K562 (cell line): ENCODE results near the gene XRRA1. TPM values are rescaled to one million over a fixed set of nuclear protein-coding genes. Genes with fewer than 3 reads are reported as not detected.

Experiments
- ATAC-seq: fragments of 200-7000 bp; cut with Tn5 transposase; 3 replicates; pipeline ENCODE4 v1.9.1; 2020; ENCODE audit warnings: moderate library complexity
- BruUV-seq: library from RNA; stranded (reverse); fragments of 400-500 nt; replicated peaks from 2 replicates; lab custom pipeline; 2021; lab: Mats Ljungman, UMichigan
- CTCF ChIA-PET: fragments of 300-600 bp; formaldehyde crosslinking; extraction: SDS; loops from one replicate; lab custom pipeline; 2021; ENCODE audit warnings: low intra/inter-chr PET ratio; lab: Yijun Ruan, JAX
- POLR2A ChIA-PET: fragments of 300-600, 350-650 bp; sonication (Branson Sonifier 250); formaldehyde crosslinking; extraction: SDS; loops from one replicate; lab custom pipeline; 2021; ENCODE audit warnings: antibody characterized with exemption, inconsistent platforms; lab: Yijun Ruan, JAX
- DNase-seq, 4 experiments: peaks; one replicate each; pipeline versions ENCODE4 v3.0.0 to v3.0.0-alpha.2; 2011 to 2018; ENCODE audit warnings: low spot score in 3 of 4, mixed read lengths in 3 of 4; ENCODE audit errors: extremely low read depth in 1 of 4
- FAIRE-seq: peaks from 2 replicates; lab custom pipeline; 2011; peaks lifted over from hg19 to GRCh38; lab: Jason Lieb, UNC
- H2AFZ ChIP-seq: 2 replicates; pipeline ENCODE4 v1.6.0; 2011; ENCODE audit warnings: low read depth, low read length, control low read depth, inconsistent platforms
- H3K27ac ChIP-seq: fragments of 200-600 bp; 3 replicates; pipeline ENCODE4 v1.8.0; 2011; ENCODE audit warnings: low read depth, mild to moderate bottlenecking, control low read depth, inconsistent platforms, low read length, moderate library complexity, mixed read lengths; ENCODE audit errors: extremely low read depth
- H3K27me3 ChIP-seq, 2 experiments: fragments of 300-600 bp in 1 of 2; 2 replicates in 1 of 2; 3 replicates in 1 of 2; pipeline versions ENCODE4 v1.6.0 to v1.8.0; 2011; ENCODE audit warnings: inconsistent platforms in 2 of 2, low read length in 2 of 2, mild to moderate bottlenecking in 1 of 2, mixed read lengths in 1 of 2, moderate library complexity in 1 of 2; ENCODE audit not compliant: control insufficient read depth in 2 of 2, insufficient read depth in 2 of 2
- H3K36me3 ChIP-seq: fragments of 300-600 bp; 3 replicates; pipeline ENCODE4 v1.8.0; 2011; ENCODE audit warnings: mild to moderate bottlenecking, low read length, inconsistent platforms; ENCODE audit not compliant: control insufficient read depth, insufficient read depth
- H3K4me1 ChIP-seq, 2 experiments: fragments of 200-600 bp in 1 of 2; replicated peaks in 1 of 2; 2 replicates in 1 of 2; 3 replicates in 1 of 2; pipeline versions ENCODE4 v1.5.1 to v1.8.0; 2011; ENCODE audit warnings: inconsistent platforms in 2 of 2, low read length in 2 of 2, mild to moderate bottlenecking in 1 of 2, mixed read lengths in 1 of 2, moderate library complexity in 1 of 2; ENCODE audit not compliant: control insufficient read depth in 2 of 2, insufficient read depth in 2 of 2
- H3K4me2 ChIP-seq: 2 replicates; pipeline ENCODE4 v1.6.1; 2011; ENCODE audit warnings: low read length, control low read depth, inconsistent platforms, mixed read lengths; ENCODE audit not compliant: insufficient read depth
- H3K4me3 ChIP-seq: fragments of 200-600 bp; sonication (generic), shearing (Covaris generic); 2 replicates; pipeline ENCODE4 v1.5.1; 2016; ENCODE audit warnings: control low read depth, inconsistent platforms
- H3K79me2 ChIP-seq: fragments of 200-600 bp; 3 replicates; pipeline ENCODE4 v1.8.0; 2011; ENCODE audit warnings: low read length, inconsistent platforms; ENCODE audit not compliant: control insufficient read depth, insufficient read depth
- H3K9ac ChIP-seq, 2 experiments: 2 replicates each; pipeline versions ENCODE4 v1.6.0 to v1.6.1; 2011; ENCODE audit warnings: low read depth in 2 of 2, low read length in 2 of 2, control low read depth in 1 of 2, inconsistent platforms in 1 of 2, mild to moderate bottlenecking in 1 of 2, mixed read lengths in 1 of 2; ENCODE audit not compliant: insufficient read depth in 1 of 2
- H3K9me1 ChIP-seq: one replicate; pipeline ENCODE4 v1.6.0; 2011; ENCODE audit warnings: inconsistent platforms, mild to moderate bottlenecking, low read length, moderate library complexity; ENCODE audit not compliant: control insufficient read depth, insufficient read depth
- H3K9me3 ChIP-seq: replicated peaks from 2 replicates; pipeline ENCODE4 v1.5.1; 2011; ENCODE audit warnings: low read depth, low read length, inconsistent platforms; ENCODE audit not compliant: control insufficient read depth, insufficient read depth
- H4K20me1 ChIP-seq: replicated peaks from 2 replicates; pipeline ENCODE4 v1.6.1; 2011; ENCODE audit warnings: low read length, inconsistent platforms, mixed read lengths; ENCODE audit not compliant: control insufficient read depth, insufficient read depth
- BRF1 ChIP-seq: IDR thresholded peaks from 3 replicates; pipeline ENCODE4 v1.6.1; 2011; ENCODE audit warnings: borderline replicate concordance, mild to moderate bottlenecking; ENCODE audit not compliant: insufficient read length; ENCODE audit errors: extremely low read depth
- COPS2 ChIP-seq: fragments of 450-650 bp; conservative IDR thresholded peaks from 2 replicates; pipeline ENCODE4 v1.6.1; 2016; ENCODE audit warnings: mild to moderate bottlenecking, moderate library complexity
- HNRNPLL ChIP-seq: fragments of 200-400 bp; formaldehyde crosslinking; IDR thresholded peaks from 2 replicates; pipeline ENCODE4 v1.6.1; 2017; ENCODE audit warnings: low read length, low read depth, mild to moderate bottlenecking; ENCODE audit not compliant: poor library complexity, severe bottlenecking
- MAFF ChIP-seq: IDR thresholded peaks from 2 replicates; pipeline ENCODE4 v1.6.1; 2012; ENCODE audit warnings: low read length, improper control_type of control experiment
- MYC ChIP-seq, 2 experiments: fragments of 250-450 bp in 1 of 2; sonication (Bioruptor Pico) in 1 of 2; IDR thresholded peaks; 2 replicates each; pipeline versions ENCODE4 v1.5.1 to v1.6.1; 2012 to 2021; ENCODE audit warnings: low read depth in 2 of 2, borderline replicate concordance in 1 of 2, improper control_type of control experiment in 1 of 2, low read length in 1 of 2, mild to moderate bottlenecking in 1 of 2, moderate library complexity in 1 of 2
- PPARD ChIP-seq: fragments of 250-450 bp; sonication (Bioruptor Pico); IDR thresholded peaks from 2 replicates; pipeline ENCODE4 v1.8.0; 2022; ENCODE audit warnings: inconsistent platforms, mild to moderate bottlenecking, moderate library complexity
- SOX6 ChIP-seq: fragments of 450-650 bp; IDR thresholded peaks from 2 replicates; pipeline ENCODE4 v1.6.1; 2014; ENCODE audit warnings: mild to moderate bottlenecking
- SREBF2 ChIP-seq: sonication (generic); formaldehyde crosslinking; IDR thresholded peaks from 2 replicates; pipeline ENCODE4 v1.4.0; 2020; ENCODE audit warnings: mild to moderate bottlenecking, missing genetic modification reagents
- ZKSCAN8 ChIP-seq: fragments of 200-800 bp; sonication (Bioruptor generic); IDR thresholded peaks from 2 replicates; pipeline ENCODE4 v1.6.1; 2016; ENCODE audit warnings: missing genetic modification characterization, missing compliant biosample characterization
- ZNF212 ChIP-seq: fragments of 450-650 bp; formaldehyde crosslinking; IDR thresholded peaks from 2 replicates; pipeline ENCODE4 v1.4.0; 2020; ENCODE audit warnings: mild to moderate bottlenecking
- ZNF354B ChIP-seq: fragments of 250-450 bp; sonication (Bioruptor Pico); IDR thresholded peaks from 2 replicates; pipeline ENCODE4 v1.4.0; 2020
- ZNF431 ChIP-seq: sonication (generic); formaldehyde crosslinking; IDR thresholded peaks from 2 replicates; pipeline ENCODE4 v1.8.0; 2022; ENCODE audit warnings: mild to moderate bottlenecking, missing genetic modification reagents
- ZNF76 ChIP-seq: fragments of 250-450 bp; sonication (Bioruptor Pico); IDR thresholded peaks from 2 replicates; pipeline ENCODE4 v1.4.0; 2020; ENCODE audit warnings: mild to moderate bottlenecking, moderate library complexity, borderline replicate concordance
- ZNF780A ChIP-seq: fragments of 250-450 bp; sonication (Bioruptor Pico); IDR thresholded peaks from 2 replicates; pipeline ENCODE4 v1.5.0; 2021; ENCODE audit warnings: mild to moderate bottlenecking
- WGBS: fragments of 100-300 bp; shearing (Covaris generic); methylation state at CpG from one replicate; pipeline ENCODE4 v1.1.6; 2016; ENCODE audit warnings: low coverage, mixed read lengths; ENCODE audit not compliant: insufficient coverage; ENCODE audit errors: missing lambda C conversion rate; 5-methylcytosine and 5-hydroxymethylcytosine counted together
- in situ Hi-C: fragments of 300-500 bp; cut with MboI; formaldehyde crosslinking; loops from 4 replicates; pipeline ENCODE4 v1.15.0; 2018; ENCODE audit warnings: inconsistent platforms, mixed read lengths
- intact Hi-C: fragments of 100-400 bp; cut with micrococcal nuclease; formaldehyde crosslinking; loops from 2 replicates; pipeline ENCODE4 v1.14.2; 2022
- polyA plus RNA-seq, 8 experiments: library from polyadenylated mRNA; depleted of rRNA in 4 of 8; stranded (reverse) in 5 of 8; unstranded in 3 of 8; fragments of >200 nt; fragmentation: Nextera tagmentation in 2 of 8; fragmentation: Illumina TruSeq in 1 of 8; extraction: Ambion mirVana in 2 of 8; extraction: Trizol in 1 of 8; gene quantifications; 2 replicates each; pipeline versions ENCODE4 v1.2.1 to v1.2.3, GENCODE V29; 2011 to 2014; ENCODE audit warnings: inconsistent platforms in 1 of 8, missing spikeins in 1 of 8
- total RNA-seq, 7 experiments: library from RNA; depleted of rRNA in 6 of 7; stranded (reverse); fragments of >200 nt in 6 of 7; fragmentation: Illumina TruSeq in 2 of 7; extraction: Trizol in 2 of 7; gene quantifications; 2 replicates each; pipeline versions ENCODE4 v1.2.1 to v1.2.3, GENCODE V29; 2011 to 2021; ENCODE audit warnings: low replicate concordance in 1 of 7
- TF ChIP-seq, protein P1 (sequence below), 2 experiments: fragments of 450-650 bp in 1 of 2; sonication (generic) in 1 of 2; formaldehyde crosslinking in 1 of 2; IDR thresholded peaks in 1 of 2; conservative IDR thresholded peaks in 1 of 2; 2 replicates each; pipeline versions ENCODE4 v1.6.1 to v1.8.1; 2016 to 2023; ENCODE audit warnings: mild to moderate bottlenecking in 2 of 2, moderate library complexity in 2 of 2, inconsistent platforms in 1 of 2, missing genetic modification reagents in 1 of 2
- TF ChIP-seq, protein P2 (sequence below): fragments of 450-650 bp; formaldehyde crosslinking; IDR thresholded peaks from 2 replicates; pipeline ENCODE4 v1.4.0; 2020; ENCODE audit warnings: mild to moderate bottlenecking, moderate library complexity

XRRA1 gene
- total and polyA plus RNA-seq, 9 of the 15 experiments (the other 6 are each of a cell fraction or from before 2014, with no cell fraction given): 5.0 to 22.5 (median 16.0) TPM

DNA sequence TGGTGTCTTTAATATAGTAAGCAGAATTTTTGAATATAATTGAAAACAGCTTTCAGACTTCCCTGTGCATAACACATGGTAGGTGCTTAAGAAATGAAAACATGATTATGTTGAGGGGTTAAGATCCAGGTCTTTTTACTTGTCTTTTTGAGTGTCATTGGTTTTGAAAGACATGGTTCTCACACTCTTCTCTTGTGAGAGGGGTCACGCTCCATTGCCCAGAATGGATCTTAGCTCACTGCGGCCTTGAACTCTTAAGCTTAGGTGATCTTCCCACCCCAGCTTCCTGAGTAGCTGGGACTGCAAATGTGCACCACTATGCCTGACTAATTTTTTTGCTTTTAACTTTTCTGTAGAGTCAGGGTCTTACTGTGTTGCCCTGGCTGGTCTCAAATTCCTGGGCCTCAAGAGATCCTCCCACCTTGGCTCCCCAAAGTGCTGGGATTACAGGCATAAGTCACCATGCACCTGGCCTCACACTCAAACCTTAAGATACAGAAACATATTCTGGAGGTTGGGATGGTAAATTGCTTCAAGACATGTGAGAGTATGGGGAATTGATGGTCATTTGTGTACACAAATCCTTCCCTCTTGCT, 1.6 kb upstream of the XRRA1 start:
- Histone ChIP-seq H2AFZ (no peak overlapping the region), H3K4me3 (peak overlapping the region; percentile 93), H3K4me2 (peak overlapping the region; percentile 95), H3K9me3 (no peaks in the 10 kb centered on the region), H4K20me1 (peaks cover 10% of the 10 kb centered on the region; the same call in 1 of the 2 replicates), H3K9ac (peak overlapping the region; percentile 88 to 97), H3K27me3 (no peaks in the 10 kb centered on the region), H3K4me1 (peaks cover 6 to 17% of the 10 kb centered on the region in 2 experiments; a peak in 3 of 5 replicates), H3K9me1 (no peaks in the 10 kb centered on the region), H3K79me2 (peaks cover 92% of the 10 kb centered on the region), H3K27ac (peak overlapping the region; percentile 81)
- 45% methylated on average over 2 of the region's 2 CpGs for WGBS
- in situ Hi-C loops (no loop called here), intact Hi-C loops (no loop called here)
- DNase-seq (no peak), ATAC-seq (0 out of 3 replicates have a peak, but pooled peaks have one; percentile 4), FAIRE-seq (no peak)
- BruUV-seq: no TSS peak
- CTCF ChIA-PET: no interaction called here
- TF ChIP-seq SOX6 (no peak), ZNF780A (CRISPR knock-in tag) (no peak), ZNF354B (no peak), ZNF76 (CRISPR knock-in tag) (no peak), ZKSCAN8 (CRISPR knock-in tag) (no peak), MYC (IDR thresholded peaks at IDR 0.05; ENCODE audit: low read depth, low read length) (no peak), MYC (CRISPR knock-in tag; IDR thresholded peaks at IDR 0.05; ENCODE audit: borderline replicate concordance, low read depth) (no peak), HNRNPLL (no peak), COPS2 (no peak), ZNF431 (CRISPR knock-in tag) (no peak), PPARD (no peak), BRF1 (no peak), SREBF2 (no peak), MAFF (no peak), ZNF212 (CRISPR knock-in tag) (no peak)
- TF ChIP-seq, protein P1, sequence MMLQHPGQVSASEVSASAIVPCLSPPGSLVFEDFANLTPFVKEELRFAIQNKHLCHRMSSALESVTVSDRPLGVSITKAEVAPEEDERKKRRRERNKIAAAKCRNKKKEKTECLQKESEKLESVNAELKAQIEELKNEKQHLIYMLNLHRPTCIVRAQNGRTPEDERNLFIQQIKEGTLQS (IDR thresholded peaks at IDR 0.05): no peak
- TF ChIP-seq, protein P1 (CRISPR knock-in tag; conservative IDR thresholded peaks at IDR 0.05): no peak
- TF ChIP-seq, protein P2, sequence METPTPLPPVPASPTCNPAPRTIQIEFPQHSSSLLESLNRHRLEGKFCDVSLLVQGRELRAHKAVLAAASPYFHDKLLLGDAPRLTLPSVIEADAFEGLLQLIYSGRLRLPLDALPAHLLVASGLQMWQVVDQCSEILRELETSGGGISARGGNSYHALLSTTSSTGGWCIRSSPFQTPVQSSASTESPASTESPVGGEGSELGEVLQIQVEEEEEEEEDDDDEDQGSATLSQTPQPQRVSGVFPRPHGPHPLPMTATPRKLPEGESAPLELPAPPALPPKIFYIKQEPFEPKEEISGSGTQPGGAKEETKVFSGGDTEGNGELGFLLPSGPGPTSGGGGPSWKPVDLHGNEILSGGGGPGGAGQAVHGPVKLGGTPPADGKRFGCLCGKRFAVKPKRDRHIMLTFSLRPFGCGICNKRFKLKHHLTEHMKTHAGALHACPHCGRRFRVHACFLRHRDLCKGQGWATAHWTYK (CRISPR knock-in tag): no peak
- TF ChIP-seq, all 486 proteins: peak for 0
- H3K36me3 ChIP-seq: peaks cover 49% of the 10 kb centered on the region
- POLR2A ChIA-PET: interaction anchor here (1.0 to 4.2 kb wide), 8 partner anchors 10 to 402 kb away, joined by 3 to 27 read pairs (median 6); partner anchors contain the start of gene NEU3
